HEK293 (cell line): Measurements from ENCODE around the gene NR1H3.

ENCODE experiments used
- CTCF ChIP-seq: fragments of 450-650 bp; formaldehyde crosslinking; IDR thresholded peaks from 2 replicates; pipeline ENCODE4 v1.5.1; 2016; ENCODE audit warnings: missing biosample characterization, missing genetic modification characterization
- HIC1 ChIP-seq: fragments of 450-650 bp; formaldehyde crosslinking; IDR thresholded peaks from 2 replicates; pipeline ENCODE4 v1.5.1; 2016; ENCODE audit warnings: missing biosample characterization, missing genetic modification characterization
- HOXA7 ChIP-seq: sonication (generic); formaldehyde crosslinking; IDR thresholded peaks from 2 replicates; pipeline ENCODE4 v1.8.1; 2022; ENCODE audit warnings: missing genetic modification reagents, borderline replicate concordance
- KLF9 ChIP-seq: fragments of 450-650 bp; formaldehyde crosslinking; IDR thresholded peaks from 2 replicates; pipeline ENCODE4 v1.5.1; 2016; ENCODE audit warnings: missing biosample characterization, missing genetic modification characterization, low read depth
- PRDM1 ChIP-seq: fragments of 450-650 bp; formaldehyde crosslinking; IDR thresholded peaks from 2 replicates; pipeline ENCODE4; 2016; ENCODE audit warnings: missing biosample characterization, missing genetic modification characterization
- RBAK ChIP-seq: fragments of 450-650 bp; formaldehyde crosslinking; IDR thresholded peaks from 2 replicates; pipeline ENCODE4 v1.5.1; 2016; ENCODE audit warnings: missing biosample characterization, missing genetic modification characterization
- SALL2 ChIP-seq: fragments of 450-650 bp; formaldehyde crosslinking; IDR thresholded peaks from 2 replicates; pipeline ENCODE4 v1.5.0; 2017; ENCODE audit warnings: missing biosample characterization, mild to moderate bottlenecking, missing genetic modification characterization, borderline replicate concordance
- YY1 ChIP-seq: fragments of 450-650 bp; formaldehyde crosslinking; IDR thresholded peaks from 2 replicates; pipeline ENCODE4 v1.5.1; 2018; ENCODE audit warnings: missing biosample characterization, missing genetic modification characterization
- ZBTB20 ChIP-seq: fragments of 450-650 bp; formaldehyde crosslinking; IDR thresholded peaks from 2 replicates; pipeline ENCODE4 v1.5.1; 2016; ENCODE audit warnings: missing biosample characterization, missing genetic modification characterization
- ZNF623 ChIP-seq: fragments of 450-650 bp; formaldehyde crosslinking; IDR thresholded peaks from 2 replicates; pipeline ENCODE4 v1.5.1; 2016; ENCODE audit warnings: missing biosample characterization, missing genetic modification characterization

- TF ChIP-seq YY1 (tag by site-specific recombination), result no peak
- no peak for TF ChIP-seq PRDM1
- TF ChIP-seq CTCF (tag by site-specific recombination), result no peak
- TF ChIP-seq SALL2 (tag by site-specific recombination), result no peak
- no peak for TF ChIP-seq ZBTB20 (tag by site-specific recombination)
- no peak for TF ChIP-seq RBAK (tag by site-specific recombination)
- TF ChIP-seq HIC1, result no peak
- no peak for TF ChIP-seq HOXA7 (CRISPR knock-in tag)
- TF ChIP-seq ZNF623 (tag by site-specific recombination), result no peak
- no peak for TF ChIP-seq KLF9
Measured at GRCh38 chr11:47260366-47260765, 2.6 kb downstream of the NR1H3 start.
